COLO829 (cell line): ENCODE data around the gene CLCA2.

Source experiments
- DNase-seq: peaks from one replicate; pipeline ENCODE4 v3.0.0; 2012; ENCODE audit warnings: low spot score

The CLCA2 gene

GRCh38 chr1:86430376-86430775 is 6.4 kb downstream of the CLCA2 start:
- DNase-seq: no peak

- no peak for DNase-seq
Observed at GRCh38 chr1:86434059-86434458, 10.1 kb downstream of the CLCA2 start.

GRCh38 chr1:86435327-86435726 is 11.4 kb downstream of the CLCA2 start:
- DNase-seq: no peak

- DNase-seq: no peak
Observed at GRCh38 chr1:86436041-86436440, 12.1 kb downstream of the CLCA2 start.

GRCh38 chr1:86441581-86441980 is 17.6 kb downstream of the CLCA2 start:
- no peak for DNase-seq

- no peak for DNase-seq
Observed at GRCh38 chr1:86441997-86442396, 18.0 kb downstream of the CLCA2 start.

- DNase-seq: no peak
Observed at GRCh38 chr1:86445919-86446318, 21.9 kb downstream of the CLCA2 start.

GRCh38 chr1:86447198-86447790 is 23.3 kb downstream of the CLCA2 start:
- DNase-seq: no peak

GRCh38 chr1:86448670-86449069 is 24.7 kb downstream of the CLCA2 start:
- DNase-seq: no peak

GRCh38 chr1:86449103-86449502 is 25.1 kb downstream of the CLCA2 start:
- no peak for DNase-seq

- no peak for DNase-seq
Observed at GRCh38 chr1:86450847-86451246, 26.9 kb downstream of the CLCA2 start.

- DNase-seq: no peak
Observed at GRCh38 chr1:86453664-86454063, 29.7 kb downstream of the CLCA2 start.

GRCh38 chr1:86455073-86455472 is 31.1 kb downstream of the CLCA2 start:
- no peak for DNase-seq

GRCh38 chr1:86460998-86461397 is 37.0 kb downstream of the CLCA2 start:
- DNase-seq: no peak

GRCh38 chr1:86461482-86461881 is 37.5 kb downstream of the CLCA2 start:
- DNase-seq: no peak

GRCh38 chr1:86464819-86465218 is 40.8 kb downstream of the CLCA2 start:
- no peak for DNase-seq

GRCh38 chr1:86466109-86466844 is 42.3 kb downstream of the CLCA2 start:
- DNase-seq: no peak

- no peak for DNase-seq
Observed at GRCh38 chr1:86466986-86467385, 43.0 kb downstream of the CLCA2 start.

- DNase-seq: no peak
Observed at GRCh38 chr1:86468501-86468977, 44.6 kb downstream of the CLCA2 start, which contains the start of gene CLCA1. TSS of gene CLCA1 (plus strand) at chr1:86468927. CDS start at chr1:86468972, 45 bp downstream.

- DNase-seq: no peak
Observed at GRCh38 chr1:86470859-86471258, 46.9 kb downstream of the CLCA2 start.

GRCh38 chr1:86471291-86471690 is 47.3 kb downstream of the CLCA2 start:
- no peak for DNase-seq

- no peak for DNase-seq
Observed at GRCh38 chr1:86472152-86472551, 48.2 kb downstream of the CLCA2 start.

GRCh38 chr1:86472767-86473166 is 48.8 kb downstream of the CLCA2 start:
- no peak for DNase-seq

GRCh38 chr1:86477256-86477655 is 53.3 kb downstream of the CLCA2 start:
- DNase-seq: no peak
